ENCODE data around the gene MICB.

DNA sequence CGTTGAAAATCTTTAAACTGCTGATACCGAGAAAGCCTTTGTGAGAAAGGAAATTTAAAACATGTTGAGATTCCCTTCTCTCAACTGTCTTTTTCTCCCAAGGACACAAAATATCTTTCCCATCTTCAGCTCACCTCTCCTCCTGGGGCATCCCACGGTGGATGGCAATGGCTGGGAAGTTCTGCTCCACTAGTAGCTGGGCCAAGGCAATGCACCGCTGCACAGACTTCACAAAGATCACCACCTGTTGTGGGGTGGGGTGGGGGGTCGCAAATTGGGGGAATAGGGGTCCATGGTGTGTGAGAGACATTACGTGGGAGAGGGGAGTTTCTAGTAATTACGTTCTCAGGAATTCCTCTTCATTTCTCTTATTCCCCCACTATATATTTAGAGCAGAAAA lies 33.2 kb downstream of the MICB start:
- TF ChIP-seq EP300 (IDR thresholded peaks at IDR 0.05) (no peak), JUN (IDR thresholded peaks at IDR 0.05) (no peak), POLR2A (IDR thresholded peaks at IDR 0.05; ENCODE audit: low read length) (no peak), MAZ (IDR thresholded peaks at IDR 0.05; ENCODE audit: borderline replicate concordance, low read depth, low read length) (no peak), RAD21 (conservative IDR thresholded peaks at IDR 0.05 in 1 of 2, IDR thresholded peaks at IDR 0.05 in 1 of 2) (no peak), CBX8 (IDR thresholded peaks at IDR 0.05) (no peak)
- TF ChIP-seq, protein P1, sequence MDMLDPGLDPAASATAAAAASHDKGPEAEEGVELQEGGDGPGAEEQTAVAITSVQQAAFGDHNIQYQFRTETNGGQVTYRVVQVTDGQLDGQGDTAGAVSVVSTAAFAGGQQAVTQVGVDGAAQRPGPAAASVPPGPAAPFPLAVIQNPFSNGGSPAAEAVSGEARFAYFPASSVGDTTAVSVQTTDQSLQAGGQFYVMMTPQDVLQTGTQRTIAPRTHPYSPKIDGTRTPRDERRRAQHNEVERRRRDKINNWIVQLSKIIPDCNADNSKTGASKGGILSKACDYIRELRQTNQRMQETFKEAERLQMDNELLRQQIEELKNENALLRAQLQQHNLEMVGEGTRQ (IDR thresholded peaks at IDR 0.05): no peak
- TF ChIP-seq, protein P2, sequence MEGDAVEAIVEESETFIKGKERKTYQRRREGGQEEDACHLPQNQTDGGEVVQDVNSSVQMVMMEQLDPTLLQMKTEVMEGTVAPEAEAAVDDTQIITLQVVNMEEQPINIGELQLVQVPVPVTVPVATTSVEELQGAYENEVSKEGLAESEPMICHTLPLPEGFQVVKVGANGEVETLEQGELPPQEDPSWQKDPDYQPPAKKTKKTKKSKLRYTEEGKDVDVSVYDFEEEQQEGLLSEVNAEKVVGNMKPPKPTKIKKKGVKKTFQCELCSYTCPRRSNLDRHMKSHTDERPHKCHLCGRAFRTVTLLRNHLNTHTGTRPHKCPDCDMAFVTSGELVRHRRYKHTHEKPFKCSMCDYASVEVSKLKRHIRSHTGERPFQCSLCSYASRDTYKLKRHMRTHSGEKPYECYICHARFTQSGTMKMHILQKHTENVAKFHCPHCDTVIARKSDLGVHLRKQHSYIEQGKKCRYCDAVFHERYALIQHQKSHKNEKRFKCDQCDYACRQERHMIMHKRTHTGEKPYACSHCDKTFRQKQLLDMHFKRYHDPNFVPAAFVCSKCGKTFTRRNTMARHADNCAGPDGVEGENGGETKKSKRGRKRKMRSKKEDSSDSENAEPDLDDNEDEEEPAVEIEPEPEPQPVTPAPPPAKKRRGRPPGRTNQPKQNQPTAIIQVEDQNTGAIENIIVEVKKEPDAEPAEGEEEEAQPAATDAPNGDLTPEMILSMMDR (IDR thresholded peaks at IDR 0.05): no peak
- TF ChIP-seq, protein P3, sequence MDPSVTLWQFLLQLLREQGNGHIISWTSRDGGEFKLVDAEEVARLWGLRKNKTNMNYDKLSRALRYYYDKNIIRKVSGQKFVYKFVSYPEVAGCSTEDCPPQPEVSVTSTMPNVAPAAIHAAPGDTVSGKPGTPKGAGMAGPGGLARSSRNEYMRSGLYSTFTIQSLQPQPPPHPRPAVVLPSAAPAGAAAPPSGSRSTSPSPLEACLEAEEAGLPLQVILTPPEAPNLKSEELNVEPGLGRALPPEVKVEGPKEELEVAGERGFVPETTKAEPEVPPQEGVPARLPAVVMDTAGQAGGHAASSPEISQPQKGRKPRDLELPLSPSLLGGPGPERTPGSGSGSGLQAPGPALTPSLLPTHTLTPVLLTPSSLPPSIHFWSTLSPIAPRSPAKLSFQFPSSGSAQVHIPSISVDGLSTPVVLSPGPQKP (IDR thresholded peaks at IDR 0.05; ENCODE audit: low read depth, low read length): no peak

All from A549 (cell line).